ENCODE measurements around the gene SLC16A3.
"Not testable (repeated sequence)": the region's sequence is repeated elsewhere in the genome, so short reads cannot be mapped to it uniquely, and the experiment has no call there.

SLC16A3 gene

DNA sequence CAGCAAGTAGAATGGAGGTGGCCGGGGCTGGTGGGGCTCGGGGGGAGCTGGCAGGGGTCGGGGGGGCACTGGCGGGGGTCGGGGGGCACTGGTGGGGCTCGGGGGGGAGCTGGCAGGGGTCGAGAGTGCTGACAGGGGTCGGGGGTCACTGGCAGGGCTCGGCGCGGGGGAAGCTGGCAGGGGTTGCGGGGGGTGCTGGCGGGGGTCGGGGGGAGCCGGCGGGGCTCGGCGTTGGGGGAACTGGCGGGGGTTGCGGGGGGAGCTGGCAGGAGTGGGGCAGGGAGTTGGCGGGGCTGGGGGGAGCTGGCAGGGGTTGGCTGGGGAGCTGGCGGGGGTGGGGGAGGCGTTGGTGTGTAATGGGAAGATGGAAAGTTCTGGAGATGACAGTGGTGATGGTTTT lies 41.3 kb upstream of the SLC16A3 start:
- H3K4me3 ChIP-seq (replicated peaks; ENCODE audit: low read depth, low read length): no peak overlapping the region
- no peak for DNase-seq (ENCODE audit: low read depth)
- no peak for TF ChIP-seq CTCF (IDR thresholded peaks at IDR 0.05; ENCODE audit: low read length, missing control alignments)

DNA sequence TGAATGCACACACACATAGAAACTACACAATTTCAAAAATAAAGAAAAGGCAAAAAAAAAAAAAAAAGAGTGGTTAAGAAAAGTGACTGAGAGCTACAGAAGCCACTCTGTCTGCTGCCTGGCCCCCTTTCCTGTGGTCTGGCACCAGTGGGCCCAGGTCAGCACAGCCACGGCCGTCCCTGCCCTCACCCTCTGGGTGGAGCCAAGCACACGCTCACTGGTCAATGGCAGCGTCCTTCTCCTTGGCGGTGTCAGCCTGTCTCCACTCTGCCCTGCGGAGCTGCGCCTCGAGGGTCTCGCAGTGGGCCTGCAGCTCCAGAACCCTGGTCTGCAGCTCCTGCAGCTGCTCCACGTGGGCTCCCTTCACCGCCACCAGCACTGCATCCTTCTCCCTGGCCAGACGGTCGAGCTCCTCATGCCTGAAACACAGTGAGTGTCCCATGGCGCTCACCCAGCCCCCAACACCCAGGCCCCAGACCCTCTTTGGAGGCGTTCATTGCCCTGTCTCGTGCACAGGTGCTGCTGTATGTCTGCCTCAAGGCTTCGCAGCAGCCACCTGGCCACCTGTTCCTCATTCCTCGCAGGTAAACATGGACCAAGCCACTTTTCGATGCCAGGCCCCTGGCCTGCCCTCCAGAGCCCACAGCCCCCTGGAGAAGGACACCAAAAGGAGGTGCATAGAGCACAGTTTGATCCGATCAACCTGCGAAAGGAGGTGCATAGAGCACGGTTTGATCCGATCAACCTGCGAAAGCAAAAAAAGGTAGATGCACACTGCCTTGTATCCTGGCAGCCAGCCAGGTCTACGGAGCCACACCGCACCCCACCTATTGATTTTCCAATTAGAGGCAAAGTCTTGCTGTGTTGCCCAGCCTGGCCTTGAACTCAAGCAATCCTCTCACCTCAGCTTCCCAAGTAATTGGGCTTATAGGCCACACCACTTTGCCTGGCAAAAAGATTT lies 40.6 kb upstream of the SLC16A3 start:
- DNase-seq (ENCODE audit: low read depth): no peak
- no peak for TF ChIP-seq CTCF (IDR thresholded peaks at IDR 0.05; ENCODE audit: low read length, missing control alignments)
- no peak overlapping the region for H3K4me3 ChIP-seq (replicated peaks; ENCODE audit: low read depth, low read length)

GRCh38 chr17:82193050-82193449 lies 35.8 kb upstream of the SLC16A3 start:
- not testable (repeated sequence) for DNase-seq (ENCODE audit: low read depth); H3K4me3 ChIP-seq (replicated peaks; ENCODE audit: low read depth, low read length)

GRCh38 chr17:82193520-82194220 lies 35.2 kb upstream of the SLC16A3 start:
- no peak for DNase-seq (ENCODE audit: low read depth)
- TF ChIP-seq CTCF (IDR thresholded peaks at IDR 0.05; ENCODE audit: low read length, missing control alignments): no peak

GRCh38 chr17:82194765-82195164 lies 34.1 kb upstream of the SLC16A3 start:
- no peak for TF ChIP-seq CTCF (IDR thresholded peaks at IDR 0.05; ENCODE audit: low read length, missing control alignments)
- DNase-seq (ENCODE audit: low read depth): no peak
- H3K4me3 ChIP-seq (replicated peaks; ENCODE audit: low read depth, low read length): no peak overlapping the region

More at GRCh38 chr17:82193520-82194220, 35.2 kb upstream of the SLC16A3 start:
- H3K4me3 ChIP-seq (replicated peaks; ENCODE audit: low read depth, low read length): no peak overlapping the region

DNA sequence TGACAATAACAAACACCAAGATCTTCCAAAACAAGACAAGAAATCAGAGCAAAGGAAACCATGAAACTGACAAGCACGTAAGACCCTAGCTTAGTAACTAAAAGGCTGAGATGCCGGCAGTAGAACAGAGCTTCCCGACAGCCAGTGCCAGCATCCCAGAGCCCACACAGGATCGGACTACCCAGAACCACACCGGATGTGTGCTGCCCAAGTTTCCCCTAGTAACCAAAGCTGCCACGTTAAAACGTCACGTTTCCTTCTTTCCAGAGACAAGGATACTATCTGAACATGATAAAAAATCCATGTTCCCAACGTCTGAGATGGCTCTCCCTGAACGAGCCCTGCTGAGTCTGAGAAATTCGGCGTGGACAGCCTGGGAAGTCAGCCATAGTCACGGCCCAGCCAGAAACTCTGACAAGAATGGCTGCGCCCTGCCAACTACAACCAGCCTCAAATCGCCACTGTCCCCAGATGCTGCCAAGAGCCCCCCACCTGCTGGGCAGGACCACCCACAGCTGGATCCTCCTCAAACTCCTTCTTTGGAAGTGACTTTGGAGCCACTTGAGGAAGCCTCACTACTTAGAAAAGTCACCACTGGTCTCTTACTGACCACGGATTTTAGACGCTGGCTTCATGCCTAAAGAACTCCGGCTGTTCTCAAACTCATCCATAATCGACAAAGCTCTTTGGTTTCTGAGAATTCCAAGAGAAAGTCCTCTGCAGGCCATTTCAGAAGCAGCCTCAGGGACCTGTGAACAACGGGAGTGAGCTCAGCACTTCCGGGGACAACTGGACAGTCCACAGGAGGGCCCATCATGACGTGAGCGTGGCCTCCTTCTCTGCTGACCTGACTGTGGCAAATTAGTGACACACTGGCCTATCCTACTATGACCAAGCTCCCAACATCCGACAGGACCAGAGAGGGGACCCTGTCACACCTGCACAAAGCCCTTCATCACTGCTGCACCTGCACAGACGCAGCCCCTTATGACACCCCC lies 32.9 kb upstream of the SLC16A3 start:
- no peak for TF ChIP-seq CTCF (IDR thresholded peaks at IDR 0.05; ENCODE audit: low read length, missing control alignments)
- no peak overlapping the region for H3K4me3 ChIP-seq (replicated peaks; ENCODE audit: low read depth, low read length)
- no peak for DNase-seq (ENCODE audit: low read depth)

Measured in fibroblast of pulmonary artery (primary cell).